ENCODE results near the gene PEF1. TPM values are rescaled to one million over a fixed set of nuclear protein-coding genes. Genes with fewer than 3 reads are reported as not detected.
"Not testable (repeated sequence)": the region's sequence is repeated elsewhere in the genome, so short reads cannot be mapped to it uniquely, and the experiment has no call there.

The PEF1 gene
- total RNA-seq, 2 donors from 2014 or later = 55.5 to 62.8 TPM

DNA sequence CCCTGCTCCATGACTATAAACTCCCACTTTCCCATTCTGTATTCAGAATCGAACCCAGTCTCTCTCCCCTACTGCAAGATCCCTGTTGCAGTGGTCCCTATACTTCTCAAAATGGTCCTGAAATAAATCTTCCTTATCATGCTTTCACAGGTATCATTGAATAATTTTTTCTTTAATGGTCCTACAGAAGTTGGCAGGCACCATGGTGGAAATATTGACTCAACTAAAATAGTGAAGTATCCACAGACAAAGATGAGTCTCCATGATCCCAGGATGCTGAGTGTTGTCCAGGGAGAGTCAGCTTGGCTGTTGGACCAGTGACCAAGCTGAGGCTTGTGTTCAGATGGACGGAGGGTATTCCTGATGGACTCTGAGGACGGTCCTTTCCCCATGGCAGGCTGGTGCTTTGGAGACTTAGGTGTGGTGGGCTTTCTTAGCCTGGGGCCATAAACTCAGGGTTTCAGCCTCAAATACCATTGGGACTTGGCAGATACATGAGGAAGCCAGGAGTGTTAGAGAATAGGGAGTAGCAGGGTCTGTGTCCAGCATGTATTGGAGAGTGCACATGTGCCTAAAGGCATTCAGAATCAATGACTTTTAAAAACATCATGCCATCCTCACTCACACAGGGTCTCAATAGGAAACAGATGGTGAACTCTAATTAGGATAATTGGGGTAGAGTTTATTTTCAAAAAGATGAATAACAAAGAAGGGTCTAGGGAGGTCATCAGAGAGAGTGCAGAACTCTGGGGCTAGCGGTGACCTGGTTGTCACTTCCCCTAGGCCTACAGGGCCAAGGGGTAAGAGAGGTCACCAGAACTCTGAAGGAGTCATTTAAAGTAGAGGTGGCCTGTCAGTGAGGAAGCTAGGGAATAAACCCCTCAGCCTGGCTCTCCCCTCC, 48.6 kb downstream of the PEF1 start:
- intact Hi-C loops (cut with DNase I) = no loop called here
- peak; percentile 15 for DNase-seq (ENCODE audit: low spot score)

DNA sequence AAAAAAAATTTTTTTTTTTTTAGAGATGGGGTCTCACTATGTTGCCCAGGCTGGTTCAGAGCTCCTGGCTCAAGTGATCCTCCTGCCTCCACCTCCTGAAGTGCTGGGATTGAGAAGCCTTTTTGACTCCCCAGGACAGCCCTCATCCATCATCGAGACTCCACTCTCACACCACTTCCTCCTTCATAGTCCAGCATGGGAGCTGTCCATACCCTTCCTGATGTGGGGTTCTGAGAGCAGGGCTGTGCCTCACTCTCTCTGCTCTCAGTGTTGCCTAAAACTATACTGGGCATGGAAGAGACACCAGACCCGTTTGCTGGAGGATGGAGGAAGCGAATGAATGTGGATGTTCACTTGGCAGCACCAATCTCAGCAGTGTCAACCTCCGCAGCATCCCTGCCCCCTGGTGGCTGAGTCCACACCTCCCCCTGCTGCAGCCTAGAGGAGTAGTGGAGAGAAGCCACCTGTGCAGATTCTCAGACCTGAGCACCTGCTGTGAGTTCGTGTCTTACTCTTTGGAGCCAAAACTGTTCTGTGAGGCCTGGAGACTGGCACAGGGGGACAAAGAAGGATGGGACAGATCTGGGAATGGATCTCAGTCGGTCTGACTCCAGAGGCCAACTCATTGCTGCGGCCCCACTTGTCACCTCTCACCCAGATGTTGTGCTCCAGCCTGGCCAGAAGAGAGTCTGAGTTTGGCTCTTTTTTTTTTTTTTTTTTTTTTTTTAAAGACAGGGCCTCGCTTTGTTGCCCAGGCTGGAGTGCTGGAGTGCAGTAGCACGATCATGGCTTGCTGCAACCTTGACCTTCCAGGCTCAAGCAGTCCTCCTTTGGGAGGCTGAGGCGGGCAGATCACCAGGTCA, 50.7 kb downstream of the PEF1 start:
- intact Hi-C loops (cut with DNase I) = loop anchor here in 1 of 2 donors (2.0 kb wide), 1 partner anchor 29 kb away; no protein-coding TSS in a partner anchor
- peak; percentile 93 for DNase-seq (ENCODE audit: low spot score)

DNA sequence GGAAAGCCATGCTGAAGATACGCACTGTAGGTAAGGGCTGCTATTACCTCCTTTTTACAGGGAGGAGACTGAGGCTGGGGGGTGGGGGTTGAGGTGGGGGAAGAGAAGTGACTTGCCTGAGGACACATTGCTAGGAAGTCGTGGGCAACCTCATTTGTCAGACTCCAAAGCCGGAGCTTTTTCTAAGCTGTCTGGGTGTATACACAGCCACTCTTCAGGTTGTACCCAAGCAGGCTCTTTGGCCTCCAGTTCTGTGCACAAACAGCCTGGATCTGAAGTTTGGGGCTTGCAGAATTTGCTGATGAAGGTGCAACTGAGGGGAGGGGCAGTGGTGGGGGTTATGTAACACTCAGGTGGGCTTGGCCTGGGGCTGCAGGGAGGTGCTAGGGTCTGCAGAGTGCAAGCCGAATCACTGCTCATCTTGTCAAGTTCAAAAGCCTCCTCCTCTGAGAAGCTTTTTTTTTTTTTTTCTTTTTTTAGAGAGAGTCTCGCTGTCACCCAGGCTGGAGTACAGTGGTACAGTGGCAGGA, 51.5 kb downstream of the PEF1 start:
- peak; percentile 52 for DNase-seq (ENCODE audit: low spot score)
- intact Hi-C loops (cut with DNase I) = loop anchor here in 1 of 2 donors (2.0 kb wide), 1 partner anchor 28 kb away; no protein-coding TSS in a partner anchor

DNA sequence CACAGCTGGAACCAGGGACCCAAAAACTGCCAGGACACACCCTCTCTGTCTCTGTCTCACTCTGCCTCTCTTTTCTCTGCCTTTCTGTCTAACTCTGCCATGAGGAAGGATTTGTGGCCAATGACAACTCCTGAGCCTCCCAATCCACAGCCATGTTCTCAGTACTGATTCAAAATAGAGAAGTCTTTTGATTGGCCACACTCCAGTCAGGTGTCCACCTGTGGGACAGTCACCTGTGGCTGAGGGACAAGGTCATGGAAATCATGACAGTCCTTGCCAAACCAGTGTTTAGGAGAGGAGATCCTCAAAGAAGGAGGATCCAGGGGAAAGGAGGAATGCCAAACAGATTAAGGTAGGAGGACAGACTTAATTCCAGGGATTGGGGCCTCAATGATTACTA, 52.5 kb downstream of the PEF1 start:
- DNase-seq (ENCODE audit: low spot score) = no peak
- intact Hi-C loops (cut with DNase I) = loop anchor here in 1 of 2 donors (2.0 kb wide), 1 partner anchor 27 kb away; no protein-coding TSS in a partner anchor

DNA sequence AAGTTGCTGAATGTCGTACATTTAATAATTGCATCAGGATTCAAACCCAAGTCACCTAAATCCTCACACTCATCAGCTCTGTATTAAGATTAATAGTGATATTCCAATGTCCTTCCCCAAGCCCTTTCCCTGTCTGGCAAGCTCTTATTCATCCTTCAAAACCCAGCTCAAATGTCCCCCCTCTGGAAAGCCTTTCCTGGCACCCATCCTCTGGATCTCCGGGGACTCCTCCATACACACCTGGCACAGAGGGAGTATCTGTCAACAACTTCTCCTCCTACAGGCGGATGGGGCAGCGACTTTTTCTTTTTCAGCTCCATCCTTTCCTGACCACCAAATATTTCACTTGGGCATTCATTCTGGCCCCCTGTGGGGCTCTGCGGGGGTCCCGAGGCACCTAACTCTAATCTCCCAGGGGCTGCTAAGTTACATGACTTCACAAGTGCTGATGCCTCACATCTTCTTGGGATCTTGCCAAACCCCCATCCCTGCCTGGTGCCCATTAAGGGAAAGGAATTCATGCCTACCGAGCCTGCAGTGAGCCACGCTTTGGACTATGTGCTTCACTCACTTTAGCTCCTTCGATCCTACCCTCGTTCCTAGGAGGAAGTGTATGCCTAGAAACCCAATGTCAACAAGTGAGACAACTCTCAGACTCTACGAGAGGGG, 53.1 kb downstream of the PEF1 start:
- intact Hi-C loops (cut with DNase I) = loop anchor here in 1 of 2 donors (2.0 kb wide), 1 partner anchor 27 kb away; no protein-coding TSS in a partner anchor
- DNase-seq (ENCODE audit: low spot score) = peak; percentile 53

DNA sequence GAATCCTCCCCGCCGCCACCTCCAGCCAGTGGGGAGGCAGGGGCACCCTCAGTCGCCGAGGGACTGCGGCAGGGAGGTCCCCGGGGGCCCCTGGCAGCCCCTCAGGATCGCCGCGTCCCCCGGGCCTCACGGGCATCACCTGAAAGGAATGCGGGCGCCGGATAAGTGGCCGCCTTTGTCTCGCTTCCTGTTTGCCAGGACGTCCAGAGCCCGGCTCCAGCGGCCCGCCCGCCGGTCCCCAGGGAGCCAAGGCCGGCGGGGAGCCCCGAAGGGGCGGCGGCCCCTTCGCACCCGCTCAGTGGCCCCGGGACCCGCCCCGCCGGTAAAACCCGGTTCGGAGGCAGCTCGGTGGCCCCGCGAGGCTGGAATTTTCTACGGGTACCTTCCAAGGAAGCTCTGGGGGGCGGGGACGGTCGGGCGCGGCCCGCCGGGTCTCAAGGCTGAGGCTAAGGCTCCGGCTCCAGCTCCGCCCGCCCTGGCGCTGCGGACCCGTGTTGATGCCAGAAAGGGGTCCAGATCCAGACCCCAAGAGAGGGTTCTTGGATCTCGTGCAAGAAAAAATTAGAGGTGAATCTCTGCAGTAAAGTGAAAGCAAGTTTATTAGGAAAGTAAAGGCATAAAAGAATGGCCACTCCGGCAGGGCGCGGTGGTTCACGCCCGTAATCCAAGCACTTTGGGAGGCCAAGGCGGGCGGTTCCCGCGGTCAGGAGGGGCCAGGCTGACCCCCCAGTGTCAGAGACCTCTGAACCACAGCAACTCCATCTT, 55.7 kb downstream of the PEF1 start:
- intact Hi-C loops (cut with DNase I) = no loop called here
- DNase-seq (ENCODE audit: low spot score) = peak; percentile 84

DNA sequence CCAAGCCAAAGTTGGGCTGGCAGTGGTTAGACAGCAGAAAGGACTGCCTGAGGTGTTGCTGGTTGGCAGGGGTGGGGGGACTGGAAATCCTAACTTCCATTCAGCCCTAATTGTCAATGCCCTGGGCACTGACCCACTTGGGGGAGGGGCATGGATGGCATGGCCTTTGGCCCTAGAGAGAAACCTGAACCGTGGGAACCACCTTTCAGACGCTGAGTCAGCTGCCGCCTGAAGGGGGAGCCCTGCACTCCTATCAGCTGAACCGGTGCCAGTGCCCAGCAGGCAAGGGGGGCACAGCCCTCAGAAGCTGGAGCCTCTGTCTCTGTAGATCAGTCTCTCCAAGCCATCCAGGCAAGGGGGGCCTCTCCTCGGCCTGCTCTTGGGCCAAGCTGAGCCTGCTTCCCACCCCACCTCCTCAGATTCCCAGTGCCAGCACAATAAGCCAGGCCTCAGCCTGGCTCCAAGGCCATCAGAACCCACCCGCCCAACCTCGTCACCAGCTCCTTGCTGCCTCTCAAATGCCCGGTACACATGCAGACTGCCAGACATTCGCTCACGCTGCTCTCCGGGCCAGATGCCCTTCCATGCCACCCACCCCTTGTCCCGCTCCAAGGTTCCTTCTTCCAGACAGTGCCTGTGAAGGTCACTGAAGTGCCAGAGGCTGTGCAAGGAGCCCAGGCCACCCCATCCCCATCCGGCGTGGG, 56.8 kb downstream of the PEF1 start:
- intact Hi-C loops (cut with DNase I) = no loop called here
- peak; percentile 83 for DNase-seq (ENCODE audit: low spot score)

DNA sequence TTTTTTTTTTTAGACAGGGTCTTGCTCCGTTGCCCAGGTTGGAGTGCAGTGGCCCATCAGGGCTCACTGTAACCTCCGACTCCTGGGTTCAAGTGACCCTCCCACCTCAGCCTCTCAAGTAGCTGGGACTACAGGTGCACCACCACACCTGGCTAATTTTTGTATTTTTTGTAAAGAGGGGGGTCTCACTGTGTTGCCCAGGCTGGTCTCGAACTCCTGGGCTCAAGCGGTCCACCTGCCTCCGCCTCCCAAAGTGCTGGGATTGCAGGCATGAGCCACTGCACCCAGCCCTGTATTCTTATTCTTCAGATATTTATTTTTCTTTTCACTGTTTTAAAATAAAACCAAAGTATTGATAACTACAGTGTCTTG, 57.4 kb downstream of the PEF1 start:
- DNase-seq (ENCODE audit: low spot score); intact Hi-C loops (cut with DNase I): not testable (repeated sequence)

DNA sequence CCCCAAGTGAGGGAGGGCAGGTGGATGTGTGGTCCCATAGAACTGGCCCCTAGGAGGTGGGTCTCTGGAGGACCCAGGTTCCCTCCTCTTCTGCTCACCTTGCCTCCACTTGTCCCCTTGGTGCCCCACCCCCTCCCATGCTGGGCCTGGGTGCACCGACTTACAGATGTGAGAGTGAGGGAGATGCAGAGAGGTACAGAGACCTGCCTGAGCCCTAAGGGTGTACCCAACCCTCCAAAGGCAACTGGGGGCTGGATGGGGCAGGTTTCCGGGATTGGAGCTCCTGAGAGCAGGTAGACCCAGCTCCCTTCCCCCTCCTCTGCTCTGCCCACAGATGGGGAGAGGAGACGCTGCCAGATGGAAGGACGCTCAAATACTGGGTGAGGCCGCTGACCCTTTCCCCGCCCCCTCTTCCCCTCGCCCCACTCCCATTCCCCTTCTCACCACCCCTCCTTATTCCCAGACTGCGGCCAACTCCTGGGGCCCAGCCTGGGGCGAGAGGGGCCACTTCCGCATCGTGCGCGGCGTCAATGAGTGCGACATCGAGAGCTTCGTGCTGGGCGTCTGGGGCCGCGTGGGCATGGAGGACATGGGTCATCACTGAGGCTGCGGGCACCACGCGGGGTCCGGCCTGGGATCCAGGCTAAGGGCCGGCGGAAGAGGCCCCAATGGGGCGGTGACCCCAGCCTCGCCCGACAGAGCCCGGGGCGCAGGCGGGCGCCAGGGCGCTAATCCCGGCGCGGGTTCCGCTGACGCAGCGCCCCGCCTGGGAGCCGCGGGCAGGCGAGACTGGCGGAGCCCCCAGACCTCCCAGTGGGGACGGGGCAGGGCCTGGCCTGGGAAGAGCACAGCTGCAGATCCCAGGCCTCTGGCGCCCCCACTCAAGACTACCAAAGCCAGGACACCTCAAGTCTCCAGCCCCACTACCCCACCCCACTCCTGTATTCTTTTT, 58.0 kb downstream of the PEF1 start:
- peak; percentile 59 for DNase-seq (ENCODE audit: low spot score)
- intact Hi-C loops (cut with DNase I) = no loop called here

DNA sequence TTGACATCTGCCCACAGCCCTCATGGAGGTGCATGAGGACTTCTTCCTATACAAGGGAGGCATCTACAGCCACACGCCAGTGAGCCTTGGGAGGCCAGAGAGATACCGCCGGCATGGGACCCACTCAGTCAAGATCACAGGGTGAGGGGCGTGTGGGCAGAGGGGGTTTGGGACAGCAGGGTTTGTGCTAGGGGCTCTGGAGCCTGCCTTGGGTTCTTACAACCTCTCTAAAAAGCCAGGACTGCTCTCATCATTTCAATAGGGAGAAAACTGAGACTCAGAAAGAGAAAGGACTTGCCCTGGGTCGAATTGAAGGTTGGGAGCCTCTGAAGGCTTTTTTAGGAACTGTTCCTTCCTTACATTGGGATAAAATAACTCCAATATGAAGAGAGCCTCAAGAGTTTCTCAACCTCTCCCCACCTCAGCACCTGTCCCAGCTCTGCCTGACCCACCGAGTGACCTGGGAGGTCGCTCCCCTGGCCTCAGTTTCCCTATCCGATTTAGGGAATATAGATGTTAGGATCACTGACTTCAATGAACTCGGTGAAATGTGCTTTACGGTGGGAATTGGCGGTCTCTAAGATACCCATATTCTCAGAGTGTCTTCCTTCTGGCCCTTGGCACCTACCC, 58.8 kb downstream of the PEF1 start:
- peak; percentile 46 for DNase-seq (ENCODE audit: low spot score)
- intact Hi-C loops (cut with DNase I) = no loop called here

DNA sequence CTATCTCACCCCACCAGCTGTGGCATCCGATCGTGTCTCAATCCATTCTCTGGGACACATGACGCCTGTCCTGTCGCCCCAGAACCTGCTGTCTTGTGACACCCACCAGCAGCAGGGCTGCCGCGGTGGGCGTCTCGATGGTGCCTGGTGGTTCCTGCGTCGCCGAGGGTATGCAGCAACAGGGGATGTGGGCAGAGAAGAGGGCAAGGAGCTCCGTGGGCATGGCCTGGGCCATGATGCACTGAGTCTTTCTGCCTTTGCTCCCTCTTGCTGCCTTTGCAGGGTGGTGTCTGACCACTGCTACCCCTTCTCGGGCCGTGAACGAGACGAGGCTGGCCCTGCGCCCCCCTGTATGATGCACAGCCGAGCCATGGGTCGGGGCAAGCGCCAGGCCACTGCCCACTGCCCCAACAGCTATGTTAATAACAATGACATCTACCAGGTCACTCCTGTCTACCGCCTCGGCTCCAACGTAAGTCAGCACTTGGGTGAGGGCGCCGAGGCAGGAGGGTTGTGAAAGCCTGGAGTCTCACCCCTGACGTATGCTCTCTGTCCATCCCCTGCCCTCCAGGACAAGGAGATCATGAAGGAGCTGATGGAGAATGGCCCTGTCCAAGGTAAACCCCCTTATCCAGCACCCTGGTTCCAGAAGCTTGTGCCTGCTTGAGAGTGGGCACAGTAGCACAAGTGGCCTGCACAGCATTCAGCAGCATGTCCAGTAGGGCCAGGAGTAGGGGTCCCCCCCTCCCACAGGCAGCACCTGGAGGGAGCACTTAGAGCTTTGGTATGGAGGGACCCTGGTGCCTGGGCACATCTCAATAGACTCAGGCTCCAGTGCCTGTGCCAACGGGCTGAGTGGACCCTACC, 59.6 kb downstream of the PEF1 start:
- intact Hi-C loops (cut with DNase I) = no loop called here
- DNase-seq (ENCODE audit: low spot score) = peak; percentile 79

DNA sequence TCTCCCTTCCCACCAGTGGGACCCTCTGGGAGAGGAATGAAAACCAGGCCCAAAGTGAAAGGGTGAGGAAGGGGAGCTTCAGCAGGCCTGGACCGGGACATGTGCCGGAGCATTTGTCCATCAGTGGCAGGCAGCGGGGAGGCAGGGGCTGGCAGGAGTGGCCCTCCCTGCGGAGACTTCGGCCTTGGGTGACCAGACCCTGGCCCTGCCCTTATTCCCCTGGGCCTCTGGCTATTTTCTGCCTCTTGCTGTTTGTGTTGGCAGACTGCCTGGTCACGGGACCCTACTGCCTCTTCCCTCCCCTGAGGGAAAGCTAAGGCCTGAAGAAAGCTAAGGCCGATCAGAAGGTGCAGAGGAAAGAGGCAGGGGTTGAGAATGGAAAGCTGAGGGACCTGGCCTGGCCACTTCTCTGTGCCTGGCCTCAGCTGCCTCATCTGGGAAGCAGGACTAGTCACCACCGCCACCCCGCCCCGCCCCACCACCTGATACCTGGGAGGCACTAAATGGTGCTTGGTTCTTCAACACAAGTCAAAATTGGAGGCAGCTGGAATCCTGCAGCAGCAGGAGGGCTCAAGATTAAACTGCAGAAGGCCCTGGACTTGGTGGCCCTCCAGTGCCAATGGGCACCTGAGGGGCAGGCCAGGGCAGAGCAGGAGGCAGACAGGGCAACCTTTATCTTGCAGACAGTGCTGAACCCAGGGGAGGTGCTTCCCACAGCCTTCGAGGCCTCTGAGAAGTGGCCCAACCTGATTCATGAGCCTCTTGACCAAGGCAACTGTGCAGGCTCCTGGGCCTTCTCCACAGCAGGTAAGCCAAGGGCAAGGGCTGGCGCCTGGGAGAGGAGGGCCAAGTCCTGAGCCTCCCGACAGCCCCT, 60.4 kb downstream of the PEF1 start:
- peak; percentile 94 for DNase-seq (ENCODE audit: low spot score)
- intact Hi-C loops (cut with DNase I) = no loop called here

DNA sequence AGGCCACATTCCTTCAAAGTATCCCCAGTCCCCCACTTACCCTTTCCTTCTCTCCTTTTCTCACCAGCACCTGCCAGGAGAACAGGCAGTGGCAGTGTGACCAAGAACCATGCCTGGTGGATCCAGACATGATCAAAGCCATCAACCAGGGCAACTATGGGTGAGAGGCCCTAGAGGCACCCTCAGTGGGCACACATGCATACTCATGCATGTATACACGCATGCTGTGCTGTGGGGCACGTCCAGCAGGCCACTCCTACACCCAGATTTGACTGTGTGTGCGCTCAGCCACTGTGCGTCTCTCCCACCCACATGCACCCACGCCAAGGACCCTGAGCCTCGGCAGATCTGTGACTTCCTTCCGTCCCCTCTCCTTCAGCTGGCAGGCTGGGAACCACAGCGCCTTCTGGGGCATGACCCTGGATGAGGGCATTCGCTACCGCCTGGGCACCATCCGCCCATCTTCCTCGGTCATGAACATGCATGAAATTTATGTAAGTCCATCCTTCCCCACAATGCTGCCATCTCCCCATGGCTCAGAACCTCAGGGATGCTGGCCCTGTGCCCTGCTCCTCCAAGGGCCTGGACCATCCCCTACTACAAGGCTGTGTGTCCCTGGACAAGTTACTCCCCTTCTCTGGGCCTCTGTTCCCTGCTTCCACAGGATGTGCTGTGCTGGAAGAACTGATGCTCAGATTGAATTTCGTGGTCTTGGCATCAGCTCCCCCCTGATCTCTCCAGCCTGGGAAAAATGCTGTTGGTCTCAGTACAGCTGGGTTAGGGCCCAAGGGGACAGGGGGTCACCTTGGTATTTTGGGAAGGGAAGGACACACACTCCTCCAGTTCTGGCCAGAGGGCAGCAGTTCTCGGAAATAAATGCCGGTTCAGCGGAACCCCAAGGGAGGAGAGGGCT, 61.3 kb downstream of the PEF1 start:
- peak; percentile 84 for DNase-seq (ENCODE audit: low spot score)
- intact Hi-C loops (cut with DNase I) = no loop called here
